ENCODE results near the gene IMMP2L.

DNA sequence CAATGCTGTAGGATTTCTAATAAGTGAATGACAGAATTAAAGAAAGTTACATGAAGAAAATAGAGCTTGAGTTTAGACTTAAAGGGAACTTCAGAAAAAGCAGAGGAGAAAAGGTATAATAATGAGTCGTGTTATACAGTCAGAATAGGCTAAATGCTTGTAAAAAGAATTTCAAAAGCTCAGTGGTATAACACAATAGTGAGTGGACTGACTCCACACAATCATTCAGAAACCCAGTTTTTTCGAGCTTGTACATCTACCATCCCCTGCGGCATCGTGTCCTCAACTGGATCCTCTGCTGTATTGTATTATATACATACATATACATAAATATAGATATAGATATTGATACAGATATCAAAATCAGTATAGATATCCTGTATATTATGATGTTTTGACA lies 52.2 kb downstream of the IMMP2L start:
- TF ChIP-seq EZH2 (IDR thresholded peaks at IDR 0.05; ENCODE audit: insufficient read depth, poor library complexity, severe bottlenecking) (no peak), EZH2phosphoT487 (IDR thresholded peaks at IDR 0.05; ENCODE audit: insufficient read depth, low read depth) (no peak)

Measured in GM23248 (cell line).